22Rv1 (cell line): ENCODE data around the gene LRRC53.

Source experiments
- CTCF ChIP-seq: fragments of 450-650 bp; IDR thresholded peaks from 2 replicates; pipeline ENCODE4 v1.5.1; 2017; ENCODE audit warnings: mild to moderate bottlenecking
- ZFX ChIP-seq: fragments of 450-650 bp; IDR thresholded peaks from 2 replicates; pipeline ENCODE4 v1.6.1; 2017; ENCODE audit warnings: antibody characterized with exemption, borderline replicate concordance

GRCh38 chr1:74486036-74486435 is 26.4 kb downstream of the LRRC53 start:
- TF ChIP-seq CTCF (no peak), ZFX (no peak)
